Upper lobe of left lung (tissue), 6 donors: ENCODE data around the gene FAM227A. TPM values are rescaled to one million over a fixed set of nuclear protein-coding genes. Genes with fewer than 3 reads are reported as not detected.
A peak's percentile ranks its signal among the peaks of the same experiment; 100 is the strongest.

Source experiments
- ATAC-seq, 2 donors: fragments of 200-7000 bp; cut with Tn5 transposase; one replicate each; pipeline ENCODE4 v1.9.1; 2022; ENCODE audit warnings: mild to moderate bottlenecking in 2 of 2, moderate library complexity in 2 of 2; ENCODE audit not compliant: low FRiP score in 2 of 2
- DNase-seq, 2 donors: peaks; one replicate each; pipeline ENCODE4 v3.0.0-alpha.2; 2019 to 2020
- H3K27ac ChIP-seq, 4 donors: fragments of 200-600 bp; sonication (generic); one replicate each; pipeline ENCODE4 v1.5.1; 2016 to 2019
- H3K27me3 ChIP-seq, 4 donors: fragments of 200-600 bp; sonication (generic); one replicate each; pipeline ENCODE4 v1.5.1; 2017 to 2019
- H3K36me3 ChIP-seq, 4 donors: fragments of 200-600 bp; sonication (generic); one replicate each; pipeline ENCODE4 v1.5.1; 2016 to 2019
- H3K4me1 ChIP-seq, 4 donors: fragments of 200-600 bp; sonication (generic); one replicate each; pipeline ENCODE4 v1.5.1; 2018 to 2019
- H3K4me3 ChIP-seq, 4 donors: fragments of 200-600 bp; sonication (generic); one replicate each; pipeline ENCODE4 v1.5.1; 2017 to 2019; ENCODE audit warnings: mild to moderate bottlenecking in 2 of 4, moderate library complexity in 1 of 4
- H3K9me3 ChIP-seq, 4 donors: fragments of 200-600 bp; sonication (generic); one replicate each; pipeline ENCODE4 v1.5.1; 2018 to 2019
- CTCF ChIP-seq, 6 experiments: fragments of 450-650 bp in 4 of 6; fragments of 200-600 bp in 2 of 6; sonication (generic) in 2 of 6; IDR thresholded peaks; one replicate each; pipeline ENCODE4 v1.5.1; 2016 to 2019; ENCODE audit warnings: antibody characterized with exemption in 6 of 6
- EP300 ChIP-seq, 4 donors: sonication (generic); formaldehyde crosslinking; IDR thresholded peaks; one replicate each; pipeline ENCODE4 v1.5.1; 2017; ENCODE audit warnings: antibody characterized with exemption in 4 of 4, control low read depth in 2 of 4
- POLR2A ChIP-seq, 4 donors: fragments of 450-650 bp; IDR thresholded peaks; one replicate each; pipeline ENCODE4 v1.5.1; 2016 to 2017; ENCODE audit warnings: antibody characterized with exemption in 4 of 4, mild to moderate bottlenecking in 2 of 4
- POLR2AphosphoS5 ChIP-seq, 2 donors: sonication (generic); formaldehyde crosslinking; IDR thresholded peaks; one replicate each; pipeline ENCODE4 v1.5.1; 2017; ENCODE audit warnings: antibody characterized with exemption in 2 of 2
- WGBS, 2 donors: methylation state at CpG; one replicate each; pipeline ENCODE4 v1.1.5; 2017 to 2018; 5-methylcytosine and 5-hydroxymethylcytosine counted together
- total RNA-seq, 6 donors: library from RNA; depleted of rRNA in 4 of 6; stranded (reverse); fragments of >200 nt in 4 of 6; gene quantifications; one replicate each; pipeline versions ENCODE4 v1.1.0 to v1.2.1, GENCODE V29; 2016 to 2021
- donor health status: DM: no; HTN: no; CAD: no; lungs with moderate emphysema.
- donor health status: DM: no; HTN: yes; CAD: no; lungs with severe emphysema.

FAM227A gene
- total RNA-seq, 6 donors from 2014 or later: 0.49 to 21.3 (median 8.3) TPM

GRCh38 chr22:38698407-38699094, 42.4 kb upstream of the FAM227A start:
- ATAC-seq: no peak
- Histone ChIP-seq H3K4me3 (peak overlapping the region; percentile 51 to 65 (median 62)), H3K27ac (peak overlapping the region; percentile 97 to 99 (median 98)), H3K4me1 (peaks cover 55 to 67% (median 59%) of the 10 kb centered on the region in 4 donors), H3K9me3 (no peaks in the 10 kb centered on the region), H3K27me3 (no peaks in the 10 kb centered on the region), H3K36me3 (peaks cover 0 to 12% (median 1%) of the 10 kb centered on the region in 4 donors)
- no peak for DNase-seq
- no peak for TF ChIP-seq EP300 (IDR thresholded peaks at IDR 0.05)
- TF ChIP-seq POLR2A (IDR thresholded peaks at IDR 0.05): no peak
- TF ChIP-seq POLR2AphosphoS5 (IDR thresholded peaks at IDR 0.05): no peak
- TF ChIP-seq CTCF (IDR thresholded peaks at IDR 0.05): no peak
- WGBS, 2 donors: 76 to 82% methylated on average over 13 of the region's 13 CpGs

GRCh38 chr22:38697425-38698089, 41.4 kb upstream of the FAM227A start:
- TF ChIP-seq POLR2AphosphoS5 (IDR thresholded peaks at IDR 0.05) (peak in 1 of 2 donors; percentile 6), POLR2A (IDR thresholded peaks at IDR 0.05) (no peak)
- Histone ChIP-seq H3K4me3 (peak overlapping the region in 1 of 4 donors; percentile 65), H3K27me3 (no peaks in the 10 kb centered on the region), H3K36me3 (peaks cover 0 to 22% (median 1%) of the 10 kb centered on the region in 4 donors), H3K27ac (peak overlapping the region; percentile 41 to 99 (median 98)), H3K4me1 (peaks cover 57 to 71% (median 61%) of the 10 kb centered on the region in 4 donors), H3K9me3 (no peaks in the 10 kb centered on the region)
- DNase-seq (no peak), ATAC-seq (no peak)
- WGBS, 2 donors: 63 to 77% methylated on average over 8 of the region's 8 CpGs

- TF ChIP-seq CTCF (IDR thresholded peaks at IDR 0.05) (no peak), POLR2AphosphoS5 (IDR thresholded peaks at IDR 0.05) (peak in 1 of 2 donors; percentile 23)
- ATAC-seq: no peak
- WGBS, 2 donors: 24 to 32% methylated on average over 3 of the region's 3 CpGs
- peak in 1 of 2 donors; percentile 51 for DNase-seq
- H3K4me3 ChIP-seq: peak overlapping the region in 1 of 4 donors; percentile 65
- no peaks in the 10 kb centered on the region for H3K27me3 ChIP-seq
- H3K36me3 ChIP-seq: peaks cover 0 to 28% (median 4%) of the 10 kb centered on the region in 4 donors
- H3K9me3 ChIP-seq: no peaks in the 10 kb centered on the region
- H3K4me1 ChIP-seq: peaks cover 57 to 71% (median 60%) of the 10 kb centered on the region in 4 donors
- H3K27ac ChIP-seq: peak overlapping the region; percentile 41 to 99 (median 98)
Observed at GRCh38 chr22:38696606-38697424, 40.6 kb upstream of the FAM227A start.

- peaks cover 51 to 66% (median 56%) of the 10 kb centered on the region in 4 donors for H3K4me1 ChIP-seq
Observed at GRCh38 chr22:38694940-38695339, 38.7 kb upstream of the FAM227A start.

More at GRCh38 chr22:38694940-38695339, 38.7 kb upstream of the FAM227A start:
- DNase-seq (no peak), ATAC-seq (no peak)
- H3K9me3 ChIP-seq: no peaks in the 10 kb centered on the region
- H3K27ac ChIP-seq: peak overlapping the region in 3 of 4 donors; percentile 97 to 99 (median 98)
- WGBS, 2 donors: 52 to 62% methylated on average over 3 of the region's 3 CpGs
- H3K27me3 ChIP-seq: no peaks in the 10 kb centered on the region
- H3K36me3 ChIP-seq: peaks cover 0 to 39% (median 6%) of the 10 kb centered on the region in 4 donors
- no peak overlapping the region for H3K4me3 ChIP-seq
- no peak for TF ChIP-seq EP300 (IDR thresholded peaks at IDR 0.05)
- TF ChIP-seq POLR2A (IDR thresholded peaks at IDR 0.05): no peak
- no peak for TF ChIP-seq CTCF (IDR thresholded peaks at IDR 0.05)
- no peak for TF ChIP-seq POLR2AphosphoS5 (IDR thresholded peaks at IDR 0.05)
